Osteocyte (in vitro differentiated cells): ENCODE measurements around the gene MIA2. TPM values are rescaled to one million over a fixed set of nuclear protein-coding genes. Genes with fewer than 3 reads are reported as not detected.
A peak's percentile ranks its signal among the peaks of the same experiment; 100 is the strongest.
"Not testable (repeated sequence)": the region's sequence is repeated elsewhere in the genome, so short reads cannot be mapped to it uniquely, and the experiment has no call there.

ENCODE experiments used
- DNase-seq: peaks from one replicate; pipeline ENCODE4 v3.0.0; 2021; ENCODE audit warnings: mixed read lengths; ENCODE audit not compliant: unreplicated experiment; ENCODE audit errors: extremely low spot score
- H3K27ac Mint-ChIP-seq: one replicate; pipeline ENCODE4 v1.8.0; 2021; ENCODE audit warnings: mild to moderate bottlenecking, mixed read lengths; ENCODE audit not compliant: unreplicated experiment
- H3K27me3 Mint-ChIP-seq: one replicate; pipeline ENCODE4 v1.8.0; 2021; ENCODE audit warnings: mixed read lengths; ENCODE audit not compliant: unreplicated experiment
- H3K36me3 Mint-ChIP-seq: one replicate; pipeline ENCODE4 v1.8.0; 2021; ENCODE audit warnings: mixed read lengths; ENCODE audit not compliant: unreplicated experiment
- H3K4me1 Mint-ChIP-seq: one replicate; pipeline ENCODE4 v1.8.0; 2021; ENCODE audit warnings: mixed read lengths; ENCODE audit not compliant: unreplicated experiment
- H3K4me3 Mint-ChIP-seq: one replicate; pipeline ENCODE4 v1.8.0; 2021; ENCODE audit warnings: mild to moderate bottlenecking, moderate library complexity, mixed read lengths; ENCODE audit not compliant: unreplicated experiment
- H3K9me3 Mint-ChIP-seq: one replicate; pipeline ENCODE4 v1.8.0; 2021; ENCODE audit warnings: mixed read lengths; ENCODE audit not compliant: unreplicated experiment
- total RNA-seq: library from RNA; stranded (reverse); gene quantifications from 2 replicates; pipeline ENCODE4 v1.2.1, GENCODE V29; 2021
- TF ChIP-seq, protein P1 (sequence below): fragments of 200-600 bp; sonication (generic); IDR thresholded peaks from 2 replicates; pipeline ENCODE4 v1.5.0; 2021; ENCODE audit warnings: antibody characterized with exemption, mild to moderate bottlenecking, moderate library complexity

The MIA2 gene
- total RNA-seq, 1 donor from 2014 or later, result 22.5 TPM

DNA sequence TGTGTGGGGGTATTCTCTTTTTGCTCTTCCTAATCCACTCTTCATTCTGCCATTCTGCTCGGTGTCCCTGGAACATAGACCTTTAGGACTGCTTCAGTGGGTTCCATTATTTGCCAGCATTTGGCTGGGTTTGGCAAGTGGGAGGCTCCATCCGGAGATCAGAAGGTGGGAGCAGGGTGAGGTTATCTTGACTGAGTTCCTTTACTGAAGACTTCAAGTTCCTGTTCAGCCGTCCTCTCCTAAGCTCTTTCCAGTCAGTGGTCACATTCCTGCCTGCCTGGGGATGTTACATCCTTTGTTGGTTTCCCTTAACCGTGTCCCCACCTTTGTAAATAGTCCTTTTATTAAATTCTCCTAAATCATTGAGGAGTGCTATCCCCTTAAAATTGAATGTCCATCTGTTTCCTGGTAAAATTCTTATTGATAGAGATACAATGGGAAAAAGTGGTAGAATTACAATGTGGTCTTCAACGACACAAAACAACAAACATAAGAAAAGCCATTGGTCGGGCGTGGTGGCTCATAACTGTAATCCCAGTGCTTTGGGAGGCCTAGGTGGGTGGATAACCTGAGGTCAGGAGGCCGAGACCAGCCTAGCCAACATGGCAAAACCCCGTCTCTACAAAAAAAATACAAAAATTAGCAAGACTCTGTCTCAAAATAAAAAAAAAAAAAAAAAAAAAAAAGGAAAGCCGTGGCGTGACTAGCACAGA, 5.0 kb upstream of the MIA2 start:
- Mint-ChIP-seq H3K27ac (no peak overlapping the region), H3K4me1 (peaks cover 4% of the 10 kb centered on the region), H3K27me3 (no peaks in the 10 kb centered on the region), H3K36me3 (no peaks in the 10 kb centered on the region), H3K9me3 (no peaks in the 10 kb centered on the region), H3K4me3 (no peak overlapping the region)
- no peak for DNase-seq
- TF ChIP-seq, protein P1, sequence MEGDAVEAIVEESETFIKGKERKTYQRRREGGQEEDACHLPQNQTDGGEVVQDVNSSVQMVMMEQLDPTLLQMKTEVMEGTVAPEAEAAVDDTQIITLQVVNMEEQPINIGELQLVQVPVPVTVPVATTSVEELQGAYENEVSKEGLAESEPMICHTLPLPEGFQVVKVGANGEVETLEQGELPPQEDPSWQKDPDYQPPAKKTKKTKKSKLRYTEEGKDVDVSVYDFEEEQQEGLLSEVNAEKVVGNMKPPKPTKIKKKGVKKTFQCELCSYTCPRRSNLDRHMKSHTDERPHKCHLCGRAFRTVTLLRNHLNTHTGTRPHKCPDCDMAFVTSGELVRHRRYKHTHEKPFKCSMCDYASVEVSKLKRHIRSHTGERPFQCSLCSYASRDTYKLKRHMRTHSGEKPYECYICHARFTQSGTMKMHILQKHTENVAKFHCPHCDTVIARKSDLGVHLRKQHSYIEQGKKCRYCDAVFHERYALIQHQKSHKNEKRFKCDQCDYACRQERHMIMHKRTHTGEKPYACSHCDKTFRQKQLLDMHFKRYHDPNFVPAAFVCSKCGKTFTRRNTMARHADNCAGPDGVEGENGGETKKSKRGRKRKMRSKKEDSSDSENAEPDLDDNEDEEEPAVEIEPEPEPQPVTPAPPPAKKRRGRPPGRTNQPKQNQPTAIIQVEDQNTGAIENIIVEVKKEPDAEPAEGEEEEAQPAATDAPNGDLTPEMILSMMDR, result no peak

DNA sequence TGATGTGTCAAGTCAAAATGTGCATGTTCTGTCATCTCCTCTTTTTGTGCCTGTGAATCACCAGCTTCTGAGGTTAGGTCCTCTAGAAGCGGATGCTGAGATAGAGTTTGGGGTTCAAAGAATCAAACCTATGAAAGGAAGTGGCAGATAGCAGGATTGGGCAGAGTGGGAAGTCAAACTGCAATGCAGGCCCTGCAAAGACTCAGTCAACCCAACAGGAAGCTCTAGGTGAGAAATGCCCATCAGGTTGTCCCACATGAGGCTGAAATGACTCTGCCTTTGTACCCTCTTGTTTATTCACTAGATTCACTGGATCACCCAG, 4.5 kb upstream of the MIA2 start:
- TF ChIP-seq, protein P1, result no peak
- no peaks in the 10 kb centered on the region for H3K36me3 Mint-ChIP-seq
- H3K27ac Mint-ChIP-seq, result no peak overlapping the region
- no peak overlapping the region for H3K4me3 Mint-ChIP-seq
- no peak for DNase-seq
- no peaks in the 10 kb centered on the region for H3K9me3 Mint-ChIP-seq
- no peaks in the 10 kb centered on the region for H3K27me3 Mint-ChIP-seq
- H3K4me1 Mint-ChIP-seq, result peaks cover 4% of the 10 kb centered on the region

DNA sequence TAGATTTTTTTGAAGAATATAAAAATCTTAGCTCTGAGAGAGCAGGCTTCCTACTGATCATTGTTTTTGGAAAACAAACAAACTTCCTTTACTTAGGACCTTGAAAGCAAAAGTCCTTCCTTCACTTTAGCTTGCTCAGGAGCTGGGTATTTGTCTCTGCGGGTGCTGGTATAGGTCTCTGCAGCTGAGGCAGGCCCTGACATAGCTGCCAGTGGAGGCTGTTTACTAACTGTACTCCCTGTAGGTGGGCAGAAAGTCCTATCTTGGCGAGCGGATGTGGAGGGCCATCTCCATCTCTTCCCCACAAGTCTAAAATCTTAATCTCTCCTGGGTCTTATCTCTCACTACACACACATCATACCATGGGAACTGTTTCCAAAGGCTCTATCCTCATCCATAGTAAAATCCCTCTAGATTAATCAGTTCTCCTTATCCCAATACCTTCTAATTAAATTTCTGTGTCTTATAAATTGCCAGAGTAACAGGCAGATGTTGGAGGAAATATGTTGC, 4.1 kb upstream of the MIA2 start:
- H3K4me1 Mint-ChIP-seq, result peaks cover 4% of the 10 kb centered on the region

DNA sequence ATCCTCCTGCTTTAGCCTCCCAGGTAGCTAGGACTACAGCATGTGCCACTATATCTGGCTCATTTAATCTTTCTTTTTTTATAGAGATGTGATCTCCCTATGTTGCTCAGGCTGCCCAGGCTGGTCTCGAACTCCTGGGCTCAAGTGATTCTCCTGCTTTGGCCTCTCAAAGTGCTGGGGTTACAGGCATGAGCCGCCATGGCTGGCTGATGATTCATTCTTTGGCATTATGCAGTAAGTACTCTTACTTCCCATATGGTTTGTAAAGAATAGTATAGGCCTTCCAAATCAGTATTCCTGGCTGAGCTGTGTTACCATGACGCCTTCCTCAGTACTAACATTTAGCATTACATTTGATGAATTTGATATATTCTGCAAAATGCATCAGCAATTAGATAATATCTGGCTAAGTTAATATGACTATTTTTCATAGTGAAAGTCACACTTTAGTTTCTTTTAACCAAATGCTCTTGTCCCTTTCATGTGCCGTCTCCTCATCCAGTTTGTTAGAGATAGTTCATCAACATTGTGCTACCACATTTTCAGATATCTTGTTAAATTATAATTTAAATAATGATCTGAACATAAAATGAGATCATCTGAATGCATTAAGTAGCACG, 3.2 kb upstream of the MIA2 start:
- no peak overlapping the region for H3K27ac Mint-ChIP-seq
- H3K9me3 Mint-ChIP-seq, result no peaks in the 10 kb centered on the region
- no peaks in the 10 kb centered on the region for H3K36me3 Mint-ChIP-seq
- DNase-seq, result no peak
- no peaks in the 10 kb centered on the region for H3K27me3 Mint-ChIP-seq
- H3K4me1 Mint-ChIP-seq, result peaks cover 4% of the 10 kb centered on the region
- TF ChIP-seq, protein P1, result no peak
- no peak overlapping the region for H3K4me3 Mint-ChIP-seq

More for the DNA sequence above, 4.1 kb upstream of the MIA2 start:
- H3K36me3 Mint-ChIP-seq, result no peaks in the 10 kb centered on the region
- H3K27ac Mint-ChIP-seq, result no peak overlapping the region
- no peaks in the 10 kb centered on the region for H3K27me3 Mint-ChIP-seq
- H3K9me3 Mint-ChIP-seq, result no peaks in the 10 kb centered on the region
- TF ChIP-seq, protein P1, result no peak
- no peak overlapping the region for H3K4me3 Mint-ChIP-seq
- DNase-seq, result no peak

DNA sequence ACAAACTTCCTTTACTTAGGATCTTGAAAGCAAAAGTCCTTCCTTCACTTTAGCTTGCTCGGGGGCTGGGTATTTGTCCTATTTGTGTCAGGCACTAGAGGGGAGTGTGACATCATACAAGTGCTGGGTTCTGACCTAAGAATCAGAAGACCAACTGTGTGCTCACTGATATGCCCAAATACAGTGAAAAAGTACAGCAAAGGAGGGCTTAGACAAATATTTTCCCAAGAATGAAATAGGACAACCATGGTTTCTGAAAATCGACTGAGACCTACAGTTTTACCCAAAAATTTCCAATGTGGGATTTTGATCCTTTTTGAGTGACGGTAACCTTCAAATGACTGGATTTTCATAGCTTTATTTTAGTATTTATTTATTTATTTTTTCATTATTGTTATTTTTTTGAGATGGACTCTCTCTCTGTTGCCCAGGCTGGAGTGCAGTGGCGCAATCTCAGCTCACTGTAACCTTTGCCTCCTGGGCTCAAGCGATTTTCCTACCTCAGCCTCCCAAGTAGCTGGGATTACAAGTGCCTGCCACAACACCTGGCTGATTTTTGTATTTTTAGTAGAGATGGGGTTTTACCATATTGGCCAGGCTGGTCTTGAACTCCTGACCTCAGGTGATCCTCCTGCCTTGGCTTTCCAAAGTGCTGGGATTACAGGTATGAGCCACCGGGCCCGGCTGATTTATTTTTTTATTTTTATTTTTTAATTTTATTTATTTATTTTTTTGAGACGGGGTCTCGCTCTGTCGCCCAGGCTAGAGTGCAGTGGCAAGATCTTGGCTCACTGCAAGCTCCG, 1.8 kb upstream of the MIA2 start:
- H3K4me3 Mint-ChIP-seq, H3K27ac Mint-ChIP-seq, H3K4me1 Mint-ChIP-seq, H3K27me3 Mint-ChIP-seq, H3K9me3 Mint-ChIP-seq, H3K36me3 Mint-ChIP-seq, DNase-seq: not testable (repeated sequence)
- TF ChIP-seq, protein P1, result peak; percentile 31
